Midbrain (tissue), 1 donor: ENCODE results near the gene FTSJ3.
A peak's percentile ranks its signal among the peaks of the same experiment; 100 is the strongest.
"Not testable (repeated sequence)": the region's sequence is repeated elsewhere in the genome, so short reads cannot be mapped to it uniquely, and the experiment has no call there.

Experiments
- DNase-seq: peaks from one replicate; lab custom pipeline; 2025; lab: John Stamatoyannopoulos, UW

Gene FTSJ3

DNA sequence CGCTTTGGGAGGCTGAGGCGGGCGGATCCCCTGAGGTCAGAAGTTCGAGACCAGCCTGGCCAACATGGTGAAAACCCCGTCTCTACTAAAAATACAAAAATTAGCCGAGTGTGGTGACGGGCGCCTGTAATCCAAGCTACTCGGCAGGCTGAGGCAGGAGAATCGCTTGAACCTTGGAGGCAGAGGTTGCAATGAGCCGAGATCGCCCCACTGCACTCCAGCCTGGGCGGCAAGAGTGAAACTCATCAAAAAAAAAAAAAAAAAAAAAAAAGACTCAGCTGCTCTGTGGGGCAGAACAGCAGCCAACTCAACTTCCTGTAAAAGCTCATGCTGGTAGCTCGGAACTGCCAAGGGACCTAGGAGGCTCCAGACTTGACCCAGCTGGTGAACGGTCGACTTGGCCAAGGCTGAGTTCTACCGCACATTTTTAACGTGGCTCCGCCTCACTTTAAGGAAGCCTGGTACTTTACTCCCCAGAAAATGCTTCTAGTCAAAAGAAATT, 16.0 kb upstream of the FTSJ3 start:
- not testable (repeated sequence) for DNase-seq

GRCh38 chr17:63842540-63843386, 15.3 kb upstream of the FTSJ3 start, which contains the start of gene SMARCD2:
SMARCD2 (minus strand) TSS chr17:63842685; CDS start chr17:63842674, 11 bp downstream.
- DNase-seq = peak; percentile 97

DNA sequence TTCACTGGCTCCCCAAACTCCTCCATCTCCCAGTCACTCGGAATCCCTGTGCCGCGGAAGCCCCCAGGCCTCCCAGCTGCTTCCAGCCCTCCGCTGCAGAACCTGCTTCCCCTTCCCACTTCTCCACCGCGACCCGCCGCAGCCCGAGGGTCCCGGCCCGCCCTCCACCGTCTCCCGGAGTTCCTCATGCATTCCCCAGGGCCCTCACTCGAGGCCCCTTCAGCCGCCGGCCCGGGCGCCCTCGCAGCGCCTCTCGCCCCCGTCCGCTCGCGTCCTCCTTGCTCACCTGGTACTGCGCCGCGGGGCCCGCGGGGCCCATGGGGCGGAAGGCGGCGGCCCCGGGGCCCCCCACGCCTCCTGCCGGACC, 14.7 kb upstream of the FTSJ3 start:
- DNase-seq = no peak

- peak; percentile 51 for DNase-seq
These were observed 14.1 kb upstream of the FTSJ3 start for GRCh38 chr17:63841350-63842172.

GRCh38 chr17:63840591-63841349, 13.3 kb upstream of the FTSJ3 start:
- DNase-seq = peak; percentile 31

DNA sequence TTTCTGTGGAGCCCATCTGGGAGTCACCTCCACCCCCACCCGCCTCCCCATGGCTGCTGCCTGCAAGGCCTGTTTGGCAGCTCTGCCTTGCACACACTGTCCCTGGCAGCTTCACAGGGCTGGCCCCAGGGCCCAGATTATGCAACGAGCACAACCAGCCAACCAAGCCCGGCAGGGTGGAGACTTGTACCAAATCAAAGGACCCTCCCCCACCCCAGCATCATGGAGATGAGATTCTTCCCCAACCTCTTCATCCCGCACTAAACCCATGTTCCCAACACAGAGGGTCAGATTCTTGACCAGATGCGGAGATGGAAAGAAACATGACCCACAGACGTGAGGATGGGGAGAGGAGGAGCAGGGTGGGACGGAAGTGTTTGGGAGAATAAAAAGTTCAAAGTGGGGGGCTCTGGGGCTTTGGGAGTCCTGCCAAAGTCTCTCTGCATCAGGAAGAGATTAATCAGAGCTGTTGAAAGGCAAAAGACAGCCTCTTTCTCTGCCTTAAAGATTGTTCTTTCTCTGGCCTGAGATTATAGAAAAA, 11.2 kb upstream of the FTSJ3 start:
- DNase-seq = peak; percentile 91

DNA sequence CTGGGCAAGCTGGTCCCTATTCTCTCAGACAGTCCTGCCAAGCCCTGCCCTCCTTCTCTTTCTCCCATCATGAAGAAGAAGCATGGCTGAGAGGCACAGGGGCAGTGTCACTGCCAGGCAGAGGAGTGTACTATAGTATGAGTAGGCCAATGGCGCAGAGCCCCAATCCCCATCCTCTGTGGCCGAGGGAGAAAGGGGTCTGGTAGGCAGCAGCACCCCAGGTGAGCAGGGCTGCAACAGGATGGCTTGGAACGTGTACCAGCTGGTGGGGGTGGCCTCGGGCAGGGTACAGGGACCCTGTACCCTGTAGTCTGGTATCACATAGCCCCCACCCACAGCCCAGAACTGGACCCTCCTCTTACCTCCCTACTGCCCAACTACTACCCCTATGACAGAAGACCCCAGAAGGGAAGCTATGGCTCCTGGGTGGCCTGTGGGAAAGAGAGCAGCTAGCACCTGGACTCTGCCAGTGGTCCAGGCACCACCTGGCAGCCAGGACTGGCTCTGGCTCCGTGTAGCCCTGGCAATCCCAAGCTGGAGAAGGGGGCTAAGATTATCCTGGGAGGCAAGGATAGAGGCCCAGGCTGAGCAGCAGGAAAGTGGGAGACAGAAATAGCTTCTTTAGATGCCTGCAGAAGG, 10.6 kb upstream of the FTSJ3 start:
- DNase-seq = no peak

GRCh38 chr17:63837480-63837879, 10.0 kb upstream of the FTSJ3 start:
- no peak for DNase-seq

DNA sequence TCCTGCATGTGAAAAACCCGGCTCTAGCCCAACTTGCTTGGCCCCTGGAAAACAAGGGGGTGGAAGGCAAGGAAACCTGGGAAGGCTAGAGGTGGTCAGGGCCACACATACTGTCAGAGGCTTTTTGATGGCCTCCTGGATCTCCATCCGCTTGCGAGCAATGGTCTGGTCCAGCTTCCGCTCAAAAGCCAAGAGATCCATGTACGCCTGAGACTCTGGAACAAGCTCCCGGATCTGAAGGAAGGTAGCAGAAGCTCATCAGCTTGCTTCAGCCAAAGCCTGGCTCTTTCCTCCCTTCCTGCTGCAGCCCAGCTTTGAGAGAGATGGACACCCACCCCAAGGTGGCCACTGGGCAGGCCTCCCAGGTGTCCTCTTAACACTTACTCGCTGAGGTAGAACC, 9.3 kb upstream of the FTSJ3 start:
- no peak for DNase-seq

- DNase-seq = no peak
These were observed 7.8 kb upstream of the FTSJ3 start for GRCh38 chr17:63835167-63835720.

- peak; percentile 67 for DNase-seq
These were observed 7.1 kb upstream of the FTSJ3 start for GRCh38 chr17:63834431-63835166.

DNA sequence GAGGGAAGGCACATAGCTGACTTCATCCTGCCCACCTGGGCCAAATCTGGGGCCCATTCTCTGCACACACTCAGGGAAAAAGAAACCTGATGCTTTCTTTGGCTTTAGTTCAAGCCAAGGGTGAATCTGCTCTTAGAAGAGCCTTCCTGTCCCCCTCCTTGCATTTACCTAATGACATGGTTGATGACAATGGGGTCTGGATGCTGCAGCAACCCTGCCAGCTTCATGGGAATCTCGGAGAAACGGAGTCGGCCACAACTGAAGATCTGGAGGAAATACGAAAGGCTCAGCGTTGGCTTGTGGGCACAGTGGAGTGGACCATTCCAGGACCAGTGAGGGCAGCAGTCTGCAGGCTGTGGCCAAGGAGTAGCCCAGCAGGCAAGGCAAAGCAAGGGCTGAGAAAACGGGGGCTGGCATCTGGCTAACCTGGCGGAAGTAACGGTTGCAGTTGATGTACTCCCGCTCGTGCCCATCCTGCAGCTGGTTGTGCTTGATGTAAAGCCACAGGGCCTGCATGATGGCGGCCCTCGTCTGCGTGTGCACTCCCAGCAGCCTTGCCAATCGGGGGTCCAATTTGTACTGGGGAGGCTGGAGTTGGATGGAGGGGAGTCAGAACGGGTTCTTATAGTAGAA, 6.4 kb upstream of the FTSJ3 start:
- no peak for DNase-seq

DNA sequence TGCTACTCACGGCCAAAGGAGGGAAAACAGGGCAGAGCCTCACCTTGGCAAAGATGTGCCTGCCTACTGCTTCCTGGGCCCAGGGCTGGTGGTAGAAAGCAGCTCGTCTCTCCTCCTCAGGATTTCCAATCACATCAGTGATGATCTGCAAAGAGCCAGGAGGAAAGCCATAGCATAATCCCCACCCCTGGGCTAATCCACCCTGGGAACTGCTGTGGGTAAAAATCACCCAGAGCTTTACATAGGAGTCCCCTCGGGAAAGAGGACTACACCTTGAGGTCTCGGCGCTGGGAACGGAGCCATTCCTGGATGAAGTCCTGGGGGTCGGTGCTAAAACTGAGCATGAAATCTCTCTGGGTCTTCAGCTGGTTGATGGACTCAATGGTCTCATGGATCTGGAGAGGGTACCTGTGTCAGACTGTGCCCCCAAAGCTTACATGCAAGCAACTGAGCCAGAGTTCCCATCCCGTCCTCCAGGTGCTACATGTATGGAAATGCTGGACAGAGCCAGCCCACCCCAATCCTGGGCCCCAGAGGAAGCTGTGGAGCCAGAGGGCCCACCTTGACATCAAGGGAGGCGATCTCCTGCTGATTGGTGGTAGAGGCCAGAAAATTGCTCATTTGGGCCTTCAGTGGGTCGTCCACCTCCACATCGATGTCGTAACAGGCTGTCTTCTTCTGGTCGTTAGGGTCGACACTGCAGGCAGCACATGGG, 5.7 kb upstream of the FTSJ3 start:
- DNase-seq = no peak

- DNase-seq = no peak
These were observed 5.0 kb upstream of the FTSJ3 start for GRCh38 chr17:63832455-63832854.

DNA sequence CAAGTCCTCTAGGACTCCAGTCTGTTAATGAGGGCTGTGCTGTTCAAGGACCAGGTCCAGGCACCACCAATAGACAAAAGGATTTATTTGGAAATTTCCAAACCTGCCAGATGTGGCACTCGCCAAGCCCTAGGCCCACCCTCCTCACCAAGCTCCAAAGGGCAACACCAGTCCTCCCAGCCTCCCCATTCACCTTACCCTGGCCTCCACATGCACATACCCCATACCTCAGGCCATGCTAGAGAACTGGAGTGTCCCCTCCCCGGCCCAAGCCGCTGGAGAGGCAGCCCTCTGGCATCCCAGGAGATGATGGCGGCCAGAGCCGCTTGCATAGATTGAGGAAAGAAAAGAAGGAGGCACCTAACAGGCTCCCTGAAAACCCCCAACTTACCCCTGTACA, 4.6 kb upstream of the FTSJ3 start:
- DNase-seq = no peak

- DNase-seq = no peak
These were observed 4.0 kb upstream of the FTSJ3 start for GRCh38 chr17:63831505-63831904.

DNA sequence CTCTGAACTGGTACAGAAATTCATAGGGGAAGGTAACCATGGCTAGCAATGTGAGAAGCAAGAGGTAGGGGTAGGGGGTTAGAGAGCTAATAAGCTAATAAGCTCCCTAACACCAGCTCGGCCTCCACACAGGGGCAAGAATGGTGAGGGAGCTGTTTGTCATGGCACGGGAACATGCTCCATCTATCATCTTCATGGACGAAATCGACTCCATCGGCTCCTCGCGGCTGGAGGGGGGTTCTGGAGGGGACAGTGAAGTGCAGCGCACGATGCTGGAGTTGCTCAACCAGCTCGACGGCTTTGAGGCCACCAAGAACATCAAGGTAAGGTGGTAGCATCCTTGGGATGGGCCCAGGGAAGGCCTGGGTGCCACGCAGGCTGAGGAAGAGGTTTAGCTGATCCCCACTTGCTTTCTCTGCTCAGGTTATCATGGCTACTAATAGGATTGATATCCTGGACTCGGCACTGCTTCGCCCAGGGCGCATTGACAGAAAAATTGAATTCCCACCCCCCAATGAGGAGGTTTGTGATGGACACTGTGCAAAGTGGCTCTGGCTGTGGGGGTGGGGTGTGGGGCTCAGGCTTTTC, 3.5 kb upstream of the FTSJ3 start:
- DNase-seq = no peak

DNA sequence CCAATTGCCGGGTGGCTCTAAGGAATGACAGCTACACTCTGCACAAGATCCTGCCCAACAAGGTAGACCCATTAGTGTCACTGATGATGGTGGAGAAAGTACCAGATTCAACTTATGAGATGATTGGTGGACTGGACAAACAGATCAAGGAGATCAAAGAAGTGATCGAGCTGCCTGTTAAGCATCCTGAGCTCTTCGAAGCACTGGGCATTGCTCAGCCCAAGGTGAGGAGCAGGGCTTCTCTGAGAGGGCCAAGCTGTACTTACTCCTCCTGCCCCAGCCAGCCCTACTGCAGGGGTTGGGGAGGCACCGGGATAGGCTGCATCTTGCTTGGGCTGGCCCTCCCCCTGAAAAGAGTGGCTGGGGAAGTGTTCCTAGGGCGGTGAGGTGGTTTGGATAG, 2.8 kb upstream of the FTSJ3 start:
- DNase-seq = no peak

DNA sequence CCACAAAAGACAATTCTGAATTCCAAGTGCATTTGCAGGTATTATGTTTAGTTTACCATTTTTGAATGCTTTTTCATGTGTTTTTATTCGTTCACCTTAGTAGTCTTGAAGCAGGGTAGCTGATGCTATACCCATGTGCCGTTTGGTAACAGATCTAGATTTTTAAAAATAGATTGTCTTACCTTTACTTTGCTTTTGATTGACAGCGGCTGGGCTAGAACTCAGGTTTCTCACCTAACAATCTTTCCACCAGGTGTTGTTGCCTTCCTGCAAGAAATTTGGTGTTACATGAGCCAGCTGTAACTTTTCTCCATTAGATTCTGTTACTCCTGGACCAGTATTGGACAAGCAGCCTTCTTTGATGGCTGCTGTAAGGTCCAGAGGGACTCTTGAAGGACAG, 1.5 kb upstream of the FTSJ3 start:
- DNase-seq = no peak
